Measurements from ENCODE around the gene DNAJC1.

GRCh38 chr10:22023508-22023907, 20.0 kb upstream of the DNAJC1 start:
- TF ChIP-seq CTCF (IDR thresholded peaks at IDR 0.05) (no peak), REST (IDR thresholded peaks at IDR 0.05) (no peak), POLR2A (IDR thresholded peaks at IDR 0.05; ENCODE audit: low read length) (no peak), KDM1A (IDR thresholded peaks at IDR 0.05; ENCODE audit: low read depth) (no peak), CHD4 (IDR thresholded peaks at IDR 0.05; ENCODE audit: borderline replicate concordance) (no peak), MAX (IDR thresholded peaks at IDR 0.05) (no peak), EP300 (IDR thresholded peaks at IDR 0.05) (no peak), ELK1 (IDR thresholded peaks at IDR 0.05; ENCODE audit: low read depth, low read length) (no peak), NPAS2 (CRISPR knock-in tag; IDR thresholded peaks at IDR 0.05; ENCODE audit: borderline replicate concordance) (no peak), RAD21 (conservative IDR thresholded peaks at IDR 0.05 in 1 of 2, IDR thresholded peaks at IDR 0.05 in 1 of 2) (no peak), MYC (IDR thresholded peaks at IDR 0.05; ENCODE audit: borderline replicate concordance, low read length) (no peak)
